ENCODE data around the gene MAT1A.
"Not testable (repeated sequence)": the region's sequence is repeated elsewhere in the genome, so short reads cannot be mapped to it uniquely, and the experiment has no call there.

Gene MAT1A

GRCh38 chr10:80313523-80313922, 24.1 kb upstream of the MAT1A start:
- H3K4me3 ChIP-seq (replicated peaks in 1 of 2; ENCODE audit: low read depth in 2 of 2, low read length in 2 of 2): no peak overlapping the region
- no peak for DNase-seq (ENCODE audit: low read depth in 2 of 2)
- TF ChIP-seq CTCF (IDR thresholded peaks at IDR 0.05; ENCODE audit: low read depth, low read length): no peak

GRCh38 chr10:80305989-80306388, 16.5 kb upstream of the MAT1A start:
- DNase-seq (ENCODE audit: low read depth in 2 of 2); H3K4me3 ChIP-seq (replicated peaks in 1 of 2; ENCODE audit: low read depth in 2 of 2, low read length in 2 of 2): not testable (repeated sequence)

- no peak for DNase-seq (ENCODE audit: low read depth in 2 of 2)
- TF ChIP-seq CTCF (IDR thresholded peaks at IDR 0.05; ENCODE audit: low read depth, low read length): no peak
- H3K4me3 ChIP-seq (replicated peaks in 1 of 2; ENCODE audit: low read depth in 2 of 2, low read length in 2 of 2): no peak overlapping the region
Measured at GRCh38 chr10:80296942-80297341, 7.5 kb upstream of the MAT1A start.

GRCh38 chr10:80292607-80293239, 3.3 kb upstream of the MAT1A start:
- no peak for TF ChIP-seq CTCF (IDR thresholded peaks at IDR 0.05; ENCODE audit: low read depth, low read length)
- no peak for DNase-seq (ENCODE audit: low read depth in 2 of 2)
- H3K4me3 ChIP-seq (replicated peaks in 1 of 2; ENCODE audit: low read depth in 2 of 2, low read length in 2 of 2): no peak overlapping the region

GRCh38 chr10:80290474-80291220, 1.2 kb upstream of the MAT1A start:
- H3K4me3 ChIP-seq (replicated peaks in 1 of 2; ENCODE audit: low read depth in 2 of 2, low read length in 2 of 2): no peak overlapping the region
- no peak for DNase-seq (ENCODE audit: low read depth in 2 of 2)
- TF ChIP-seq CTCF (IDR thresholded peaks at IDR 0.05; ENCODE audit: low read depth, low read length): no peak

- no peak for DNase-seq (ENCODE audit: low read depth in 2 of 2)
- H3K4me3 ChIP-seq (replicated peaks in 1 of 2; ENCODE audit: low read depth in 2 of 2, low read length in 2 of 2): no peak overlapping the region
- no peak for TF ChIP-seq CTCF (IDR thresholded peaks at IDR 0.05; ENCODE audit: low read depth, low read length)
Measured at GRCh38 chr10:80288849-80289248, 609 bp downstream of the MAT1A start.

- no peak for TF ChIP-seq CTCF (IDR thresholded peaks at IDR 0.05; ENCODE audit: low read depth, low read length)
- no peak for DNase-seq (ENCODE audit: low read depth in 2 of 2)
- H3K4me3 ChIP-seq (replicated peaks in 1 of 2; ENCODE audit: low read depth in 2 of 2, low read length in 2 of 2): no peak overlapping the region
Measured at GRCh38 chr10:80284522-80284921, 4.9 kb downstream of the MAT1A start.

All from cardiac fibroblast (primary cell).